IPS DF 19.7 (cell line): ENCODE measurements around the gene ZHX3.

Source experiments
- DNase-seq: peaks from one replicate; pipeline ENCODE4 v3.0.0-alpha.2; 2013; ENCODE audit warnings: low read depth, low spot score

Gene ZHX3

GRCh38 chr20:41353530-41353929 lies 36.0 kb upstream of the ZHX3 start:
- DNase-seq = no peak

DNA sequence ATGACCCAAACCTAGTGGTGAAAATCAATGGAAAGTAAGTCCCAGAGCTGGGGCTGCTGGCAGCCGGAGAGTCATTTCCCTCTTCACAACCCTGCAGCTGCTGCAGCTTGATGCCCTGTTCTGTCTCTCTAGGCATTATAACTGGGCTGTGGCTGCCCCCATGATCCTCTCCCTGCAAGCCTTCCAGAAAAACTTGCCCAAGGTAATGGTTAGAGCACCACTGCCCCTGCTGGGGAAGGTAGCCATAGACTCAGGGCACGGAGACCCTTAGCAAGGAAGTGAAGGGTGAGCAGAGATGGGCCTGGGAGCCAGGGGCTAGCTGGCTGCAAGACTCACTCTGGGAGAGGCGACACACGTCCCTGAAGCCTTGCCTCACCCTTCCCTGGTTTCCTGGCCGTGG lies 35.1 kb upstream of the ZHX3 start:
- no peak for DNase-seq

DNA sequence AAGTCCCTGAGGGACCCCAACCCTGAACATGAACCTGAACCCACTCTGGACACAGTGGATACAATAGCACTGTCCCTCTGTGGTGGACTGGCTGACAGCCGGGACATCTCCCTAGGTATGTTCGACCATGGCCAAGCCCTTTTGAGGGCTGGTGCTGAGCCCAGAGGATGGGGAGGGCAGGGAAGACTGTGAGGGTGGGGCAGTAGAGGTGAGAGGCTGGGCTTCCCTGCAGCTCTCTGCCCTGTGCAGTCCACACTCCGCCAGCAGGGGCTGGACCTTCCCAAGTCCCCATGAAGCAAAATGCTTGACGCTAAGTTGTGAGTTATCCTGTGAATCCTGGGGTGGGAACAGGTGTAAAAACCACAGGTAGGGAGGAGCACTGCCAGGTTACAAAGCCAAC lies 34.6 kb upstream of the ZHX3 start:
- no peak for DNase-seq

DNA sequence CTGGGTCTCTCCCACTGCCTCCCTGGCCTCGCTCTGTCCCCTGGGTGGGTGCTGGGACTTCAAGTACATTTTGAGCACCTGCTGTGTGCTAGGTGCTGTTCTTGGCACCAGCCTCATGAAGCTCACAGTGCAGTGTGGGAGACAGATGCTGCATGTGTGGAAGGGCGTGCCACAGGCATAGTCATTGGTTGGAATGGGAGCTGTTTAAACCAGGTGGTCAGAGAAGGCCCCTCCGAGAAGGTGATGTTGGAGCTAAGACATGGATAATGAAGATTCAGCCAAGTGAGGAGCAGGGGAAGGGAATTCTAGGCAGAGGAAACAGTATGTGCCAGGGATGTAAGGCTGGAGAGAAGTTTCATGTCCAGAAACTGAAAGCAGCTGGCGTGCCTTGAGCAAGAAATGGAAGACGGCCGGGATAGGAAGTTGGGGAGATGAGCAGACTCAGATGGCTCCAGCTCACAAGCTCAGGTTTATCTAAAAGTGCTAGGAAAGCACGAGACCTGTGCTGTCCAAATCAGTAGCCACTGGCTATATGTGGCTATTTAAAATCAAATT lies 33.0 kb upstream of the ZHX3 start:
- no peak for DNase-seq

DNA sequence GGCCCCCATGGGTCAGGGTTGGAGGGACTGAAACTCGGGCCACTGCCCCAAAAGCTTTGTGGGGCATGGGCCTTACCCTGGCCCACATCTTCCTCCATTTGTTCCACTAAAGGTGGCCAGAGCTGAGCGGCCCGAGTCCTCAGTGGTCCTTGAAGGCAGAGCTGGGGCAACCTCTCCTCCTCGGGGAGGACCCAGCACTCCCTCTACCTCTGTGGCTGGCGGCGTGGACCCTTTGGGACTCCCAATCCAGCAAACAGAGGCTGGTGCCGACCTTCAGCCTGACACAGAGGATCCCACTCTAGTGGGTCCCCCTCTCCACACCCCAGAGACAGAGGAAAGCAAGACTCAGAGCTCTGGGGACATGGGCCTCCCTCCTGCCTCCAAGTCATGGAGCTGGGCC lies 32.4 kb upstream of the ZHX3 start:
- DNase-seq = no peak

DNA sequence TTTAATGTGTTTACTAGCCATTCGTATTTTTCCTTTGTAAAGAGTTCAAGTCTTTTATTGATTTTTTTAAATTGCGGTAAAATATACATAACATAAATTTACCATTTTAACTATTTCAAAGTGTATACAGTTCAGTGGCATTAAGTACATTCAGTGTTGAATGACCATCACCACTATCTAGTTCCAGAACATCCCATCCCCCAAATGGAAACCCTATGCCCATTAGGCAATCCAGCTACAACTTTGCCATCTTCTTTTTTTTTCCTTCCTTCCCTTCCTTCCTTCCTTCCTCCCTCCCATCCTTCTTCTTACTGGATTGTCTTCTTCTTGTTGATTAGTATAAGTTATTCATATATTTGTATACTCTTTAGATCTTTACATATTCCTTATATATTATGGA lies 31.7 kb upstream of the ZHX3 start:
- DNase-seq = no peak

DNA sequence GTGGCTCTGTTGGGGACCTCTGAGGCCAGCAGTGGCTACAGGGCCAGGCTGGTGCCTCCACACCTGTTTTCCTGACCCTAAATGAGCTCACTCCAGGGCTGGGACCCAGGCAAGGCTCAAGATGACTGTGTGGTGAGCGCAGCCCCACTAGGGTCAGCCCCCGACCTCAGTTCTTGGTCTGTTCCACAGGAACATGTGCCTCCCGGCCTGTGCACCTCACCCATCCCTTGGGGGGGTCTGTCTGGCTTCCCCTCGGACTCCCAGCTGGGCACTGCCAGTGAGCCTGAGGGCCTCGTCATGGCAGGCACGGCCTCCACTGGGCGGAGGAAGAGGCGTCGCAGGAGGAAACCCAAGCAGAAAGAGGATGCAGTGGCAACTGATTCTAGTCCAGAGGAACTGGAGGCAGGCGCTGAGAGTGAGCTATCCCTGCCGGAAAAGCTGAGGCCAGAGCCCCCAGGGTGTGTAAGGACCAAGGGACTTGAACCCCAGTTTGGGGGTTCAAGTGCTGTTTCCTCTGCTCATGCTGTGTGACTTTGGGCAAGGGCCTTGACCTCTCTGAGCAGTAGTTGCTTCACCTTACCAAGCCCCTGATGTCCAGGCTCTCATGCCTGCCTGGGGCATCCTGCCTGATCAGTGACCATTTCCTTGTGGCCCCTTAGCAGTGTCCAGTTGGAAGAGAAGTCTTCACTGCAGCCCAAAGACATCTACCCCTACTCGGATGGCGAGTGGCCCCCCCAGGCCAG lies 31.1 kb upstream of the ZHX3 start:
- DNase-seq = no peak

DNA sequence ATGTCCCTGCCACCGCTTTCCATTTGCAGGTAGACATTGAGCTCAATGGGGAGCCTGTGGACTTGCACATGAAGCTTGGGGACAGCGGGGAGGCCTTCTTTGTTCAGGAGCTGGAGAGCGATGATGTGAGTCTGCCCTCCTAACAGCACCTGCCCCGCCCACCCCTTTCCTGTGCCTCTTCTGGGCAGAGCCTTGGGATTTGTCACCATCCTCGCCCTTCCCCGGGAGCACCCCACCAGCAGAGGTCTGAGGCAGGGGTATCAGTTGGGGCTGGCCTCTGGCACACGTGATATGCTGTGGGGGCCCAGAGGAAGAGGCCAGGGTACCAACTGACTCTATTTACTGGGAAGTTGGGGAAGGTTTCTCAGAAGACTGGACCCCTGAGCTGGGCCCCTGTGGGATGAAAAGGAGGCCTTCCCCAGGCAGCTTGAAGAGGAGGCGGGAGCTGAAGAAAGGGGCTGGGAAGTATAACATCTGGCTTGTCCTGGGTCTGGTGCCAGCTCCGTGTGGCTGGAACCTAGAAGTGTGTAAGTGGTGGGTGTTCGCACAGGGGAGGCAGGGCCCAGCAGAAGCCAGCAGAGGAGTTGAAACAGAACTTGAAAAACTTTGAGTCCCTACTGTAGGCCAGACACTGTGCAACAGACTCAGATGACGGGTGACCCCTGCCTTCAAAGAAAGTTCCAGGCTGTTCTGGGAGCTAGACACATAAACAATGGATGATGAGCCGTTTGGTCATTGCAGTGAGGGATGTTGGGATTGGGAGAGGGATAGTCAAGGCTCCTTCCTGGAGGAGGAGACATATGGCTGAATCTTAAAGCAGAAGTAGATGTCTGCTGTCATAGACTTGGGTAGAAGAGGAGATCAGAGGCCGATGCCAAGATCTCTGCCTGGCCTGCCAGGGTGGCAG lies 30.2 kb upstream of the ZHX3 start:
- no peak for DNase-seq

GRCh38 chr20:41345729-41346067 lies 28.2 kb upstream of the ZHX3 start:
- DNase-seq = no peak

DNA sequence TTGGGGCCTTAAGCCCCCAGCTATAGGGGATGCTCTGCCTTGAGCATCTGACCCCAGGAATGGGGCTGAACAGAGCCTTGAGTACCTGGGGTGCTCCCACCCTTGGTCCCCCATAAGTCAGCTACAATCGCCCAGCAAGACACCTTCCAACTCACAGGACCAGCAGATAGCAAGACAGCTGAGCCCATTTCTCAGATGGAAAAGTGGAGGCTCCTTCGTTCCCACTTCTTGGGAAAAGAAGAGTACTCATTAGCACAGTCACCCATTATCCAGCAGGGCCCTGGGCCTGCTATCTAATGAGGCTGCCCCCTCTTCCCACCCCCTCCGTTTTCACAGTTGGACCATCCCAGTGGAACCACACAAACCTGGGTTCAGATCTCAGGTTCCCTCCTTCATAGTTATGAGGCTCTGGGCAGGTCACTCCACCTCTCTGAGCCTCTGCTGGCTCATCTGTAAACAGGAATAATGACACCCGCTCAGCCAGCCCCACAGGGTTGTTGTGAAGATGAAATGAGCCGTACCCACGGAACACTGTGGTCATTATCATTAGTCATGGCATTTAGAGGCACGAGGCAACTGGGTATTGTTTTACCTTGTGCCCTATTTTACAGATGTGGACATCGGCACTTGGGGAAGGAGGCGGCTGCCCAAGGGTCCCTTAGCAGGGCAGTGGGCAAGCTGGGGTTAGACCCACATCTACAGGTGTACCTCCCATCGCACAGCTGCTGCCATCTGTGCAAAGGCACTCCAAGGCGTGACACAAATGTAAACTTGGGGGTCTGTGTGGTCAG lies 27.6 kb upstream of the ZHX3 start:
- no peak for DNase-seq

DNA sequence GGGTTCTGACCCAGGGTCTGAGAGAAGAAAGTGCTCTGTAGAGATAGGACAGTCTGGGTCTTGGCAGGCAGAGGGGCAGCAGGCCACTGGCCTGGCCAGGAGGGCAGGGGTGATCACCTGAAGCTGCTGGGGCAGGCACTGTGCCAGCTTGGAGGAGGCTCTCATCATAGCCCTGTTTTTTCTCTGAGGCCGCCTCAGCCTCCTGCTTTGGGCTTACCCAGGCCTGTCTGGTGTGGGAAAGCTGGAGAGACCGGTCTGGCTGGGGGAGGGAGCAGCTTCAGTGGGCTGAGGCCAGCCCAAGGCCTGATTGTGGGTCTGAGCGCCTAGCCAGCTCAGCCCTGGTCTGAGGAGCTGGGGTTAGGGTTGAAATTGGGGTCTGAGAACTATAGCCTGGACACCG lies 26.9 kb upstream of the ZHX3 start:
- DNase-seq = no peak

DNA sequence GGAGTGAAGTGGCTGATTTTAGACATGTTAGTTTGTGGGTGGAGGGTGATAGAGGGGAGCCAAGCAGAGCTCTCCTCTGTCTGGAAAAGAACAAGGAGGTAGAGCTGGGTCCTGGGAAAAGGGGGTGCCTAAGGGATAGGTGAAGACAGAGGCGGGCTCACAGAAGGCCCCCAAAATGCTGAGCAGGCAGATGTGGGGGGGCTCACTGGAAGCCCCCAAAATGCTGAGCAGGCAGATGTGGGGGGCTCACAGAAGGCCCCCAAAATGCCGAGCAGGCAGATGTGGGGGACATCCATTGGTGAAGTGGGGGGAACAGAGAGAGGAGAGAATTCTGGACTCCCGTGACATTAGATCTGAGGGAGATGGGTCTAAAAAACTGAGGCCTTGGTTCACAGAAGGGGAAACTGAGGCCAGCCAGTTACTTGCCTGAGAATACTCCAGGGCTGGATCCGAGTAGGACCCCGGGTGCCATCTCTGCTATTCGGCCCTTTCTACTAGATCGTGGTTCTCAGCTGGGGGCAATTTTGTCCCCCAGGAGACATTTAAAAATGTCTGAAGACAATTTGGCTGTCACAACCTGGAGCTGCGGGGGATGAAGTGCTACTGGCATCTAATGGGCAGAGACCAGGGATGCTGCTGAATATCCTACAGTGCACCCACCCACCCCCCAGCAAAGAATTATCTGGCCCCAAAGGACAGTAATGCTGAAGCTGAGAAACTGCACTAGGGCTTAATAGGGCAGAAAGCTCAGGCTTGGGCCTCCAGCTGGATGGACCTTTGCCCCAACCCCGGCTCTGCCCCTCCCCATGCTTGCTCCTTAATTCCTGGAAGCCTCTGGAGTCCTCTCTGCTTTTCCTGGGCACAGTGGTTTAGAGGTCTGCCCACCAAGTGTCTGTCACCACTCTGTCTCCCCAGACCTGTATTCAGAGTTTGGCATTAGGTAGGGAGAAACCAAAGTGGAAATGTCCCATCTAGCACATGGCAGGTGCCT lies 25.2 kb upstream of the ZHX3 start:
- DNase-seq = no peak

- peak; percentile 63 for DNase-seq
Observed at GRCh38 chr20:41340327-41341055, 23.0 kb upstream of the ZHX3 start, which contains the start of gene LPIN3. Gene LPIN3 (plus strand): TSS chr20:41340821. CDS start chr20:41345804, 4,983 bp downstream.

- peak; percentile 56 for DNase-seq
Observed at GRCh38 chr20:41339957-41340326, 22.4 kb upstream of the ZHX3 start.

- DNase-seq = no peak
Observed at GRCh38 chr20:41336711-41337492, 19.4 kb upstream of the ZHX3 start.

DNA sequence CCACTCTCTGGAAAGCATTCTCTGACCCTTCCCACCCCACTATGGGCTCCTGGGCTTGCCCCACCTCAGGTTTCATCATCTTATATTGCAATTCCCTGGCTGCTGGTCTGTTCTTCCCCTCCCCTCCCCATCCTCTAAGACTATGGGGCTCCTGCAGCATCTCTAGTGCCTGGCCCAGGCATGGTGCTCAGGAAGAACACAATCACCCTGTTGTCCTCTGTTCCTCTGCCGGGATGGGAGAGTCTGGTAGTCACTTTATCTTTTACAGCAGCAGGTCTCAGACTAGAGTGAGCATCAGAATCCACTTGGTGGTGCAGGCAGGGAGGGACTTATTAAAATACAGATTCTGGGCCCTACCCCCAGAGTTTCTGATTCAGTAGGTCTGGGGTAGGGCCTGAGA lies 18.1 kb upstream of the ZHX3 start:
- DNase-seq = no peak

DNA sequence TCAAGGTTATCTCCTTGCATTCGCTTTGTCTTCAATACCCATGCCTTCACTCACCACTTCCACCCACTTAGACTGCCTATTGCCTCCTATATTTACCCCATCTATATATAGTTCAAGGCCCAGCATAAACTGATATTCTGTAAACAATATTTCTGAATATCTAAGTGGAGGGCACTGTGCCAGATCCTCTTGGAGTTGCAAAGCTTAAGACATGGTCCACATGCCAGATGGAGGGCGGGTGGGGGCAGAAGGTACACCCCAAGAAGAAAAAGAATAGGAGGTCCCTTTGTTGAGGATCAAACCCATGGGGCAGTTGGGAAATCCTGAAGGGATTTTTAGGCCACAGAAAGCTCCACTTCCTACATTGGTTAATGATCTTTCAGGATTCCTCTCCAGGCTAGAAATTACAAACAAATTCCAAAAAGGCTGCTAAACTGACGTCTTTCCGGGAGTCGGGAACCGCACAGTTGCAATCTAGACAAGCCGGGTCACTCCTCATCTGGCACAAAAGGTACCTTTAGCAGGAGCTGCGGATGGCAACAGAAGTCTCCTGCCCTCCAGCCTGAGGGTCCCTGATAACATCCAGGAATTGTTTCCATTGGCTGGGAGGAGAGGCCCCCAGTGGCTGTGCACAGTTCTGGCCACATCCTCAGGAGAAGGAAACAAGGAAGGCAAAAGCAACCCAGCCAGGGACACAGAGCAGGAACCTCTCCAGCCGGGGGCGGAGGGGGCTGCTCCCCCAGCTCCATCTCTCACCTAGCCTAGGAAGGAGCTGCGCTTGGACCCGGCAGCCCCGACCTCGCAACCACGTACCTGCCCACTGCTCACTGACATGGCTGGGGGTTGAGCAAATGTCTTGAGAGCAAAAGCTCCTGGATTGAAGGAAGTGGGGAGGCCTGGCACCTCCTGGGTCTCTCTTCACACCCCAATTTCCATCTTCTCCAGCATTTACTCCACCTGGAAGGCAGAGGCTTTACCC lies 17.2 kb upstream of the ZHX3 start:
- DNase-seq = no peak

- no peak for DNase-seq
Observed at GRCh38 chr20:41334036-41334435, 16.5 kb upstream of the ZHX3 start.
